AG09319 (cell line): ENCODE data around the gene ACSL6.

Experiments used
- DNase-seq: peaks from one replicate; pipeline ENCODE4 v3.0.0-alpha.2; 2010; ENCODE audit warnings: low read depth; ENCODE audit errors: extremely low read depth
- CTCF ChIP-seq: IDR thresholded peaks from 2 replicates; pipeline ENCODE4 v1.5.1; 2011; ENCODE audit warnings: low read depth, mild to moderate bottlenecking, inconsistent platforms, low read length, moderate library complexity

ACSL6 gene

GRCh38 chr5:132044207-132044606 is 32.7 kb upstream of the ACSL6 start:
- no peak for DNase-seq

GRCh38 chr5:132037353-132037752 is 25.9 kb upstream of the ACSL6 start:
- no peak for DNase-seq
- TF ChIP-seq CTCF, result no peak

More at GRCh38 chr5:132044207-132044606, 32.7 kb upstream of the ACSL6 start:
- no peak for TF ChIP-seq CTCF

- no peak for TF ChIP-seq CTCF
These were observed 21.7 kb upstream of the ACSL6 start for GRCh38 chr5:132033122-132033521.

GRCh38 chr5:132032196-132032595 is 20.7 kb upstream of the ACSL6 start:
- TF ChIP-seq CTCF, result no peak
- no peak for DNase-seq

More at GRCh38 chr5:132033122-132033521, 21.7 kb upstream of the ACSL6 start:
- DNase-seq, result no peak

- no peak for TF ChIP-seq CTCF
These were observed 19.2 kb upstream of the ACSL6 start for GRCh38 chr5:132030610-132031009.

GRCh38 chr5:132029609-132030330 is 18.3 kb upstream of the ACSL6 start:
- no peak for TF ChIP-seq CTCF

More at GRCh38 chr5:132030610-132031009, 19.2 kb upstream of the ACSL6 start:
- DNase-seq, result no peak

GRCh38 chr5:132027027-132027426 is 15.6 kb upstream of the ACSL6 start:
- TF ChIP-seq CTCF, result no peak
- DNase-seq, result no peak

More at GRCh38 chr5:132029609-132030330, 18.3 kb upstream of the ACSL6 start:
- DNase-seq, result no peak
